Skeletal muscle satellite cell (primary cell): Measurements from ENCODE around the gene RAB40A. TPM values are rescaled to one million over a fixed set of nuclear protein-coding genes. Genes with fewer than 3 reads are reported as not detected.

Source experiments
- H3K27me3 ChIP-seq: 2 replicates; pipeline ENCODE4 v1.7.0; 2013; ENCODE audit warnings: low read length; ENCODE audit not compliant: control insufficient read depth, insufficient read depth
- H3K36me3 ChIP-seq: 2 replicates; pipeline ENCODE4 v1.7.0; 2013; ENCODE audit warnings: mild to moderate bottlenecking, control low read depth, low read length; ENCODE audit not compliant: insufficient read depth
- H3K4me1 ChIP-seq: 2 replicates; pipeline ENCODE4 v1.7.0; 2013; ENCODE audit warnings: low read length; ENCODE audit not compliant: control insufficient read depth, insufficient read depth
- H3K4me2 ChIP-seq: 2 replicates; pipeline ENCODE4 v1.7.0; 2013; ENCODE audit warnings: mild to moderate bottlenecking, low read length
- H3K4me3 ChIP-seq: 2 replicates; pipeline ENCODE4 v1.7.0; 2013; ENCODE audit warnings: low read length
- H3K9ac ChIP-seq: 2 replicates; pipeline ENCODE4 v1.7.0; 2013; ENCODE audit warnings: mild to moderate bottlenecking, low read depth, low read length, moderate library complexity
- H3K9me3 ChIP-seq: replicated peaks from 2 replicates; pipeline ENCODE4 v1.7.0; 2013; ENCODE audit warnings: mild to moderate bottlenecking, control low read depth, low read length
- total RNA-seq: library from RNA; depleted of rRNA; stranded (reverse); fragments of >200 nt; gene quantifications from 2 replicates; pipeline ENCODE4 v1.2.3, GENCODE V29; 2012; rRNA removed

Gene RAB40A
- 0.22 and 0.25 TPM in 2 replicates for total RNA-seq

- H3K4me3 ChIP-seq: no peak within 1 kb of the TSS
- peaks cover 39% of the 10 kb centered on the region for H3K4me1 ChIP-seq
Observed at GRCh38 chrX:103519389-103519788, at the start of gene RAB40A. Gene RAB40A, minus strand, starts transcription at chrX:103519489. Its CDS starts 18,733 bp downstream, at chrX:103500756.

GRCh38 chrX:103565752-103566151 lies 46.5 kb upstream of the RAB40A start:
- Histone ChIP-seq H3K4me2 (no peak overlapping the region), H3K36me3 (no peaks in the 10 kb centered on the region), H3K9ac (no peak overlapping the region), H3K27me3 (peaks cover 3% of the 10 kb centered on the region), H3K9me3 (no peaks in the 10 kb centered on the region), H3K4me3 (no peak overlapping the region), H3K4me1 (peaks cover 4% of the 10 kb centered on the region)

More at GRCh38 chrX:103519389-103519788, at the start of gene RAB40A:
- Histone ChIP-seq H3K9me3 (no peaks in the 10 kb centered on the region), H3K9ac (peak within 1 kb of the TSS; percentile 69), H3K4me2 (peak within 1 kb of the TSS; percentile 53), H3K27me3 (peaks cover 5% of the 10 kb centered on the region), H3K36me3 (no peaks in the 10 kb centered on the region)

GRCh38 chrX:103565197-103565596 lies 45.9 kb upstream of the RAB40A start:
- peaks cover 4% of the 10 kb centered on the region for H3K4me1 ChIP-seq
- H3K9me3 ChIP-seq: no peaks in the 10 kb centered on the region
- H3K4me2 ChIP-seq: no peak overlapping the region
- no peak overlapping the region for H3K9ac ChIP-seq
- no peak overlapping the region for H3K4me3 ChIP-seq
- H3K27me3 ChIP-seq: peaks cover 2% of the 10 kb centered on the region
- H3K36me3 ChIP-seq: no peaks in the 10 kb centered on the region

- H3K4me1 ChIP-seq: peaks cover 4% of the 10 kb centered on the region
Observed at GRCh38 chrX:103562801-103563200, 43.5 kb upstream of the RAB40A start.

GRCh38 chrX:103560256-103560655 lies 41.0 kb upstream of the RAB40A start:
- H3K4me3 ChIP-seq: no peak overlapping the region
- no peak overlapping the region for H3K9ac ChIP-seq
- H3K9me3 ChIP-seq: no peaks in the 10 kb centered on the region
- H3K4me2 ChIP-seq: no peak overlapping the region
- peaks cover 13% of the 10 kb centered on the region for H3K27me3 ChIP-seq
- H3K36me3 ChIP-seq: no peaks in the 10 kb centered on the region
- H3K4me1 ChIP-seq: no peaks in the 10 kb centered on the region

More at GRCh38 chrX:103562801-103563200, 43.5 kb upstream of the RAB40A start:
- no peaks in the 10 kb centered on the region for H3K36me3 ChIP-seq
- no peaks in the 10 kb centered on the region for H3K9me3 ChIP-seq
- peaks cover 6% of the 10 kb centered on the region for H3K27me3 ChIP-seq
- no peak overlapping the region for H3K9ac ChIP-seq
- H3K4me3 ChIP-seq: no peak overlapping the region
- no peak overlapping the region for H3K4me2 ChIP-seq

- H3K4me3 ChIP-seq: no peak overlapping the region
- H3K9ac ChIP-seq: no peak overlapping the region
- H3K4me1 ChIP-seq: no peaks in the 10 kb centered on the region
- H3K9me3 ChIP-seq: no peaks in the 10 kb centered on the region
- no peaks in the 10 kb centered on the region for H3K36me3 ChIP-seq
- H3K27me3 ChIP-seq: peaks cover 16% of the 10 kb centered on the region
- no peak overlapping the region for H3K4me2 ChIP-seq
Observed at GRCh38 chrX:103556963-103557612, 37.8 kb upstream of the RAB40A start.

GRCh38 chrX:103554687-103555424 lies 35.6 kb upstream of the RAB40A start:
- Histone ChIP-seq H3K27me3 (peaks cover 16% of the 10 kb centered on the region), H3K4me1 (peaks cover 7% of the 10 kb centered on the region), H3K9me3 (no peaks in the 10 kb centered on the region), H3K4me2 (no peak overlapping the region), H3K4me3 (no peak overlapping the region), H3K36me3 (no peaks in the 10 kb centered on the region), H3K9ac (no peak overlapping the region)

GRCh38 chrX:103552236-103552635 lies 32.9 kb upstream of the RAB40A start:
- H3K4me1 ChIP-seq: peaks cover 7% of the 10 kb centered on the region
- H3K4me3 ChIP-seq: no peak overlapping the region
- no peaks in the 10 kb centered on the region for H3K36me3 ChIP-seq
- H3K9ac ChIP-seq: no peak overlapping the region
- H3K9me3 ChIP-seq: no peaks in the 10 kb centered on the region
- H3K27me3 ChIP-seq: peaks cover 12% of the 10 kb centered on the region
- H3K4me2 ChIP-seq: no peak overlapping the region

- peaks cover 7% of the 10 kb centered on the region for H3K4me1 ChIP-seq
- peak overlapping the region; percentile 49 for H3K9ac ChIP-seq
- no peak overlapping the region for H3K4me3 ChIP-seq
- H3K4me2 ChIP-seq: peak overlapping the region; percentile 16
- H3K9me3 ChIP-seq: no peaks in the 10 kb centered on the region
- no peaks in the 10 kb centered on the region for H3K36me3 ChIP-seq
- peaks cover 5% of the 10 kb centered on the region for H3K27me3 ChIP-seq
Observed at GRCh38 chrX:103550415-103551051, 31.2 kb upstream of the RAB40A start.

GRCh38 chrX:103549916-103550315 lies 30.6 kb upstream of the RAB40A start:
- Histone ChIP-seq H3K9me3 (no peaks in the 10 kb centered on the region), H3K36me3 (no peaks in the 10 kb centered on the region), H3K27me3 (peaks cover 5% of the 10 kb centered on the region), H3K4me2 (peak overlapping the region; percentile 16), H3K4me3 (no peak overlapping the region), H3K9ac (peak overlapping the region; percentile 49), H3K4me1 (peaks cover 7% of the 10 kb centered on the region)

- no peaks in the 10 kb centered on the region for H3K36me3 ChIP-seq
- H3K9ac ChIP-seq: peak overlapping the region; percentile 75
- H3K27me3 ChIP-seq: peaks cover 4% of the 10 kb centered on the region
- H3K4me1 ChIP-seq: peaks cover 52% of the 10 kb centered on the region
- no peak overlapping the region for H3K4me3 ChIP-seq
- no peaks in the 10 kb centered on the region for H3K9me3 ChIP-seq
- no peak overlapping the region for H3K4me2 ChIP-seq
Observed at GRCh38 chrX:103540145-103540544, 20.9 kb upstream of the RAB40A start.
